Mesothelial cell of epicardium (in vitro differentiated cells): ENCODE measurements around the gene PCDHA7. TPM values are rescaled to one million over a fixed set of nuclear protein-coding genes. Genes with fewer than 3 reads are reported as not detected.
"Not testable (repeated sequence)": the region's sequence is repeated elsewhere in the genome, so short reads cannot be mapped to it uniquely, and the experiment has no call there.

Experiments
- DNase-seq, 2 experiments: peaks; one replicate each; pipeline ENCODE4 v3.0.0; 2021; ENCODE audit warnings: low spot score in 2 of 2; ENCODE audit not compliant: unreplicated experiment in 2 of 2
- H3K27ac Mint-ChIP-seq: 2 replicates; pipeline ENCODE4 v1.8.0; 2021; ENCODE audit warnings: mixed read lengths
- H3K27me3 Mint-ChIP-seq: 2 replicates; pipeline ENCODE4 v1.8.0; 2021; ENCODE audit warnings: low read depth, mixed read lengths
- H3K36me3 Mint-ChIP-seq: 2 replicates; pipeline ENCODE4 v1.8.0; 2021; ENCODE audit warnings: mixed read lengths
- H3K4me1 Mint-ChIP-seq: 2 replicates; pipeline ENCODE4 v1.8.0; 2021; ENCODE audit warnings: mixed read lengths
- H3K4me3 Mint-ChIP-seq: 2 replicates; pipeline ENCODE4 v1.8.0; 2021; ENCODE audit warnings: mild to moderate bottlenecking, moderate library complexity, mixed read lengths
- H3K9me3 Mint-ChIP-seq: 2 replicates; pipeline ENCODE4 v1.8.0; 2021; ENCODE audit warnings: mixed read lengths
- CTCF ChIP-seq: fragments of 200-600 bp; sonication (generic); IDR thresholded peaks from one replicate; pipeline ENCODE4 v1.5.0; 2021; ENCODE audit warnings: antibody characterized with exemption; ENCODE audit not compliant: unreplicated experiment
- total RNA-seq: library from RNA; stranded (reverse); gene quantifications from 3 replicates; pipeline ENCODE4 v1.2.1, GENCODE V29; 2021

PCDHA7 gene
- total RNA-seq, 1 donor from 2014 or later, result 5.5 TPM

GRCh38 chr5:140802781-140803271 is 31.2 kb upstream of the PCDHA7 start:
- no peak for DNase-seq
- Mint-ChIP-seq H3K27me3 (no peaks in the 10 kb centered on the region), H3K9me3 (peaks cover 29% of the 10 kb centered on the region), H3K27ac (no peak overlapping the region), H3K36me3 (peaks cover 34% of the 10 kb centered on the region), H3K4me3 (no peak overlapping the region), H3K4me1 (peaks cover 4% of the 10 kb centered on the region)
- no peak for TF ChIP-seq CTCF

GRCh38 chr5:140806834-140807775 is 27.0 kb upstream of the PCDHA7 start, which contains the start of gene PCDHA4:
Gene PCDHA4 (plus strand): TSS chr5:140807068.
- Mint-ChIP-seq H3K27me3 (no peaks in the 10 kb centered on the region), H3K4me1 (peaks cover 10% of the 10 kb centered on the region), H3K9me3 (peaks cover 37% of the 10 kb centered on the region), H3K27ac (peak within 1 kb of the TSS; percentile 86), H3K36me3 (peaks cover 48% of the 10 kb centered on the region), H3K4me3 (peak within 1 kb of the TSS; percentile 91)
- DNase-seq, result peak in 1 of 2 experiments; percentile 78
- TF ChIP-seq CTCF, result peak; percentile 62

- H3K27me3 Mint-ChIP-seq, DNase-seq, H3K4me1 Mint-ChIP-seq, H3K27ac Mint-ChIP-seq: not testable (repeated sequence)
- Mint-ChIP-seq H3K36me3 (peaks cover 57% of the 10 kb centered on the region), H3K9me3 (peaks cover 46% of the 10 kb centered on the region), H3K4me3 (peak overlapping the region; percentile 91)
Measured at GRCh38 chr5:140808241-140808888, 25.7 kb upstream of the PCDHA7 start.

- no peak overlapping the region for H3K27ac Mint-ChIP-seq
- no peak for TF ChIP-seq CTCF
- peaks cover 10% of the 10 kb centered on the region for H3K4me1 Mint-ChIP-seq
- peaks cover 42% of the 10 kb centered on the region for H3K9me3 Mint-ChIP-seq
- H3K27me3 Mint-ChIP-seq, result no peaks in the 10 kb centered on the region
- no peak for DNase-seq
- H3K36me3 Mint-ChIP-seq, result peaks cover 55% of the 10 kb centered on the region
- H3K4me3 Mint-ChIP-seq, result no peak overlapping the region
Measured at GRCh38 chr5:140808889-140809291, 25.2 kb upstream of the PCDHA7 start.

- Mint-ChIP-seq H3K4me1 (no peaks in the 10 kb centered on the region), H3K27me3 (no peaks in the 10 kb centered on the region), H3K4me3 (no peak within 1 kb of the TSS), H3K27ac (no peak within 1 kb of the TSS), H3K9me3 (peaks cover 22% of the 10 kb centered on the region), H3K36me3 (peaks cover 32% of the 10 kb centered on the region)
- no peak for DNase-seq
- TF ChIP-seq CTCF, result no peak
Measured at GRCh38 chr5:140821375-140822280, 12.4 kb upstream of the PCDHA7 start, which contains the start of gene PCDHA5. Gene PCDHA5 (plus strand): TSS chr5:140821613.
